Endothelial cell of umbilical vein (primary cell): ENCODE results near the gene DLG5. TPM values are rescaled to one million over a fixed set of nuclear protein-coding genes. Genes with fewer than 3 reads are reported as not detected.

Experiments used
- BruUV-seq: library from RNA; stranded (reverse); fragments of 400-500 nt; replicated peaks from 2 replicates; lab custom pipeline; 2021; lab: Mats Ljungman, UMichigan
- CTCF ChIA-PET: fragments of 300-600, 350-600 bp; sonication (Branson Sonifier 250); formaldehyde crosslinking; loops from one replicate; lab custom pipeline; 2021; ENCODE audit warnings: antibody characterized with exemption, inconsistent platforms; lab: Charles Lee
- POLR2A ChIA-PET: fragments of 300-600, 350-600 bp; sonication (Branson Sonifier 250); formaldehyde crosslinking; loops from one replicate; lab custom pipeline; 2021; ENCODE audit warnings: antibody characterized with exemption, inconsistent platforms; lab: Charles Lee
- DNase-seq: peaks from one replicate; pipeline ENCODE4 v3.0.0-alpha.2; 2011; ENCODE audit warnings: low read depth, low spot score
- FAIRE-seq: peaks from 2 replicates; lab custom pipeline; 2011; peaks lifted over from hg19 to GRCh38; lab: Jason Lieb, UNC
- H2AFZ ChIP-seq: 2 replicates; pipeline ENCODE4 v1.6.0; 2012; ENCODE audit warnings: low read depth, low read length, control low read depth, inconsistent platforms
- H3K27ac ChIP-seq: 2 replicates; pipeline ENCODE4 v1.5.1; 2011; ENCODE audit warnings: low read depth, mild to moderate bottlenecking, control low read depth, low read length, moderate library complexity; ENCODE audit not compliant: insufficient read depth
- H3K27me3 ChIP-seq, 2 experiments: 2 replicates each; pipeline versions ENCODE4 v1.6.0 to v1.6.1; 2011; ENCODE audit warnings: low read length in 2 of 2, mixed read lengths in 1 of 2; ENCODE audit not compliant: control insufficient read depth in 2 of 2, insufficient read depth in 2 of 2
- H3K36me3 ChIP-seq, 2 experiments: 2 replicates in 1 of 2; 3 replicates in 1 of 2; pipeline ENCODE4 v1.5.1; 2011; ENCODE audit warnings: low read length in 2 of 2, mild to moderate bottlenecking in 1 of 2, moderate library complexity in 1 of 2; ENCODE audit not compliant: control insufficient read depth in 2 of 2, insufficient read depth in 2 of 2; ENCODE audit errors: extremely low read depth in 1 of 2
- H3K4me1 ChIP-seq: 3 replicates; pipeline ENCODE4 v1.5.1; 2011; ENCODE audit warnings: mild to moderate bottlenecking, low read length; ENCODE audit not compliant: control insufficient read depth, insufficient read depth; ENCODE audit errors: extremely low read depth
- H3K4me2 ChIP-seq: 2 replicates; pipeline ENCODE4 v1.6.1; 2011; ENCODE audit warnings: low read length, control low read depth, mixed read lengths; ENCODE audit not compliant: insufficient read depth
- H3K4me3 ChIP-seq, 3 experiments: fragments of 200-600 bp in 1 of 3; sonication (generic), shearing (Covaris generic) in 1 of 3; replicated peaks in 1 of 3; 2 replicates each; pipeline ENCODE4 v1.5.1; 2011 to 2016; ENCODE audit warnings: control low read depth in 3 of 3, low read length in 3 of 3, mild to moderate bottlenecking in 2 of 3, inconsistent platforms in 1 of 3, low read depth in 1 of 3, moderate library complexity in 1 of 3; ENCODE audit not compliant: insufficient read depth in 1 of 3
- H3K79me2 ChIP-seq: 2 replicates; pipeline ENCODE4 v1.6.0; 2012; ENCODE audit warnings: low read length, inconsistent platforms; ENCODE audit not compliant: control insufficient read depth, insufficient read depth
- H3K9ac ChIP-seq: replicated peaks from 2 replicates; pipeline ENCODE3; 2011; ENCODE audit warnings: low read length, control low read depth; ENCODE audit not compliant: insufficient read depth; ENCODE audit errors: extremely low read depth
- H3K9me1 ChIP-seq: replicated peaks from 3 replicates; pipeline ENCODE4 v1.6.0; 2011; ENCODE audit warnings: mild to moderate bottlenecking, low read length; ENCODE audit not compliant: control insufficient read depth, insufficient read depth; ENCODE audit errors: extremely low read depth
- H3K9me3 ChIP-seq: replicated peaks from 2 replicates; pipeline ENCODE4 v1.5.1; 2012; ENCODE audit warnings: low read length, inconsistent platforms; ENCODE audit not compliant: control insufficient read depth, insufficient read depth
- H4K20me1 ChIP-seq: replicated peaks from 2 replicates; pipeline ENCODE3; 2011; ENCODE audit warnings: mild to moderate bottlenecking, low read length; ENCODE audit not compliant: control insufficient read depth, insufficient read depth; ENCODE audit errors: extremely low read depth
- FOS ChIP-seq: IDR thresholded peaks from 2 replicates; pipeline ENCODE4 v1.6.1; 2011; ENCODE audit warnings: mild to moderate bottlenecking, low read length, moderate library complexity, borderline replicate concordance; ENCODE audit not compliant: insufficient read depth
- GATA2 ChIP-seq: IDR thresholded peaks from 2 replicates; pipeline ENCODE4 v1.7.0; 2011; ENCODE audit warnings: low read depth, mild to moderate bottlenecking, moderate library complexity, mixed read lengths, low read length; ENCODE audit not compliant: insufficient read length, insufficient read depth
- JUN ChIP-seq: IDR thresholded peaks from 2 replicates; pipeline ENCODE4 v1.6.1; 2011; ENCODE audit warnings: borderline replicate concordance, low read depth; ENCODE audit not compliant: insufficient read length, insufficient read depth
- MAX ChIP-seq: IDR thresholded peaks from 2 replicates; pipeline ENCODE4 v1.6.1; 2011; ENCODE audit not compliant: insufficient read depth, insufficient read length
- dilution Hi-C: fragments of 300-500 bp; cut with MboI; formaldehyde crosslinking; loops from one replicate; pipeline ENCODE4 v1.15.0; 2019; ENCODE audit warnings: low sequenced_read_pairs; ENCODE audit not compliant: extremely low pct_ligation_motif_present
- intact Hi-C: fragments of 100-400 bp; cut with micrococcal nuclease; formaldehyde crosslinking; loops from one replicate; pipeline ENCODE4 v1.10.0; 2022
- polyA plus RNA-seq, 4 experiments: library from polyadenylated mRNA; depleted of rRNA in 3 of 4; stranded (reverse) in 3 of 4; unstranded in 1 of 4; fragments of >200 nt; gene quantifications; 2 replicates each; pipeline versions ENCODE4 v1.2.1 to v1.2.3, GENCODE V29; 2011 to 2012; ENCODE audit warnings: missing spikeins in 1 of 4
- total RNA-seq: library from RNA; stranded (reverse); gene quantifications from 2 replicates; pipeline ENCODE4 v1.2.3, GENCODE V29; 2021

The DLG5 gene
- total and polyA plus RNA-seq, 2 donors (not counting 3 experiments of a cell fraction or from before 2014, with no cell fraction given), result 12.3 to 24.9 TPM

- Histone ChIP-seq H3K9me3 (no peaks in the 10 kb centered on the region), H3K4me2 (no peak overlapping the region), H3K27me3 (no peaks in the 10 kb centered on the region), H2AFZ (no peak overlapping the region), H3K79me2 (no peaks in the 10 kb centered on the region), H4K20me1 (no peaks in the 10 kb centered on the region), H3K9ac (no peak overlapping the region), H3K27ac (no peak overlapping the region), H3K9me1 (no peaks in the 10 kb centered on the region), H3K4me1 (no peaks in the 10 kb centered on the region), H3K4me3 (no peak overlapping the region), H3K36me3 (peaks cover 0 to 12% of the 10 kb centered on the region in 2 experiments)
- DNase-seq, result no peak
- intact Hi-C loops, result no loop called here
- no peak for FAIRE-seq
- TF ChIP-seq GATA2, result no peak
- TF ChIP-seq JUN, result no peak
- no peak for TF ChIP-seq MAX
- ChIA-PET POLR2A (no interaction called here), CTCF (no interaction called here)
- dilution Hi-C loops, result no loop called here
- BruUV-seq, result no TSS peak
Observed at GRCh38 chr10:77789016-77789415, 137.5 kb downstream of the DLG5 start.

GRCh38 chr10:77788496-77789010 is 138.0 kb downstream of the DLG5 start:
- CTCF ChIA-PET, result no interaction called here
- POLR2A ChIA-PET, result no interaction called here
- TF ChIP-seq FOS, result no peak
- no peak for TF ChIP-seq MAX
- no peak for TF ChIP-seq JUN

More at GRCh38 chr10:77788496-77789010, 138.0 kb downstream of the DLG5 start:
- BruUV-seq, result no TSS peak
- H3K9me3 ChIP-seq, result no peaks in the 10 kb centered on the region
- no peaks in the 10 kb centered on the region for H4K20me1 ChIP-seq
- no peak overlapping the region for H3K4me3 ChIP-seq
- H3K9ac ChIP-seq, result no peak overlapping the region
- H3K36me3 ChIP-seq, result peaks cover 0 to 11% of the 10 kb centered on the region in 2 experiments
- no peaks in the 10 kb centered on the region for H3K27me3 ChIP-seq
- DNase-seq (no peak), FAIRE-seq (no peak)
- dilution Hi-C loops (no loop called here), intact Hi-C loops (no loop called here)
- H3K9me1 ChIP-seq, result no peaks in the 10 kb centered on the region
- H3K79me2 ChIP-seq, result no peaks in the 10 kb centered on the region
- no peak overlapping the region for H2AFZ ChIP-seq
- no peaks in the 10 kb centered on the region for H3K4me1 ChIP-seq
- H3K27ac ChIP-seq, result no peak overlapping the region
- no peak overlapping the region for H3K4me2 ChIP-seq
